ENCODE data around the gene ME3. TPM values are rescaled to one million over a fixed set of nuclear protein-coding genes. Genes with fewer than 3 reads are reported as not detected.

ME3 gene
- total and polyA plus RNA-seq, 11 donors: 11.3 to 51.5 (median 31.3) TPM

DNA sequence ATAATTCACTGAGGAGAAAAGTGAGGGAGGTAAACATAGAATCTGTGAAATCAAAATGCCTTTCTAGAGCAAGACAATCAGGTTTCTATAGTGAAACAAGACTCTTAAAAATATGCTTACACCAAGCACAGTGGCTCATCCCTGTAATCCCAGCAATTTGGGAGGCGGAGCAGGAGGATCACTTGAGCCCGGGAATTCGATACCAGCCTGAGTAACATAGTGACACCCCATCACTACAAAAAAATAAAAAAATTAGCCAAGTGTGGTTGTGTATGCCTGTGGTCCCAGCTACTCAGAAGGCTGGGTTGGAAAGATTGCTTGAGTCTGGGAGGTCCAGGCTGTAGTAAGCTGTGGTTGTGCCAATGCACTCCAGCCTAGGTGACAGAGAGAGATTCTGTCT lies 43.2 kb upstream of the ME3 start:
- no peak overlapping the region for H3K27ac ChIP-seq
- no peak for TF ChIP-seq POLR2A (IDR thresholded peaks at IDR 0.05)
- TF ChIP-seq, protein P1, sequence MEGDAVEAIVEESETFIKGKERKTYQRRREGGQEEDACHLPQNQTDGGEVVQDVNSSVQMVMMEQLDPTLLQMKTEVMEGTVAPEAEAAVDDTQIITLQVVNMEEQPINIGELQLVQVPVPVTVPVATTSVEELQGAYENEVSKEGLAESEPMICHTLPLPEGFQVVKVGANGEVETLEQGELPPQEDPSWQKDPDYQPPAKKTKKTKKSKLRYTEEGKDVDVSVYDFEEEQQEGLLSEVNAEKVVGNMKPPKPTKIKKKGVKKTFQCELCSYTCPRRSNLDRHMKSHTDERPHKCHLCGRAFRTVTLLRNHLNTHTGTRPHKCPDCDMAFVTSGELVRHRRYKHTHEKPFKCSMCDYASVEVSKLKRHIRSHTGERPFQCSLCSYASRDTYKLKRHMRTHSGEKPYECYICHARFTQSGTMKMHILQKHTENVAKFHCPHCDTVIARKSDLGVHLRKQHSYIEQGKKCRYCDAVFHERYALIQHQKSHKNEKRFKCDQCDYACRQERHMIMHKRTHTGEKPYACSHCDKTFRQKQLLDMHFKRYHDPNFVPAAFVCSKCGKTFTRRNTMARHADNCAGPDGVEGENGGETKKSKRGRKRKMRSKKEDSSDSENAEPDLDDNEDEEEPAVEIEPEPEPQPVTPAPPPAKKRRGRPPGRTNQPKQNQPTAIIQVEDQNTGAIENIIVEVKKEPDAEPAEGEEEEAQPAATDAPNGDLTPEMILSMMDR (IDR thresholded peaks at IDR 0.05): no peak
- no peak overlapping the region for H3K4me3 ChIP-seq
- DNase-seq (no peak), ATAC-seq (no peak)
- H3K36me3 ChIP-seq: no peaks in the 10 kb centered on the region
- H3K9me3 ChIP-seq: no peaks in the 10 kb centered on the region
- no peaks in the 10 kb centered on the region for H3K27me3 ChIP-seq
- peaks cover 0 to 7% (median 0%) of the 10 kb centered on the region in 12 donors for H3K4me1 ChIP-seq
- 76 to 84% (median 79%) methylated on average over 3 of the region's 3 CpGs for WGBS, 4 donors
- intact Hi-C loops (cut with DNase I): no loop called here

DNA sequence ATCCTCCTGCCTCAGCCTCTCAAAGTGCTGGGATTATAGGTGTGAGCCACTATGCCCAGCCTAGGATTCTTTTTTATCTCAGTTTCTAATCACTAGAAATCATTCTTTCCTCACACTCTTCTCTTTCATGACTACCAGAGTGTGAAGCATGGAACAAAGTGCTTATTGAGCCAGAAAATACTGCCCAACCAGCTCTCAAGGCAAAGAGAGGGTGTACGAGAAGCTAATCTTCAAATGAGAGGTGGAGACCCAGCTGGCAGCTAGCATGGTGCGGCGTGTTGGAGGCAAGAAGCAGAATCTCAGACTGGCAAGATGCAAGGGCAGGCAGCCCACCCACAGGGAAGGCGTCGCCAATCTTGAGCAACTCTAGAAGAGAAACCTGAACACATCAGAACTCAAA lies 41.1 kb upstream of the ME3 start:
- DNase-seq (no peak), ATAC-seq (no peak)
- peaks cover 0 to 7% (median 0%) of the 10 kb centered on the region in 12 donors for H3K9me3 ChIP-seq
- H3K36me3 ChIP-seq: no peaks in the 10 kb centered on the region
- H3K4me1 ChIP-seq: peaks cover 0 to 7% (median 0%) of the 10 kb centered on the region in 12 donors
- WGBS, 4 donors: 91 to 100% (median 94%) methylated on average over 5 of the region's 5 CpGs
- no peaks in the 10 kb centered on the region for H3K27me3 ChIP-seq
- TF ChIP-seq POLR2A (IDR thresholded peaks at IDR 0.05): no peak
- TF ChIP-seq, protein P1 (IDR thresholded peaks at IDR 0.05): no peak
- H3K27ac ChIP-seq: no peak overlapping the region
- no peak overlapping the region for H3K4me3 ChIP-seq
- intact Hi-C loops (cut with DNase I): no loop called here

DNA sequence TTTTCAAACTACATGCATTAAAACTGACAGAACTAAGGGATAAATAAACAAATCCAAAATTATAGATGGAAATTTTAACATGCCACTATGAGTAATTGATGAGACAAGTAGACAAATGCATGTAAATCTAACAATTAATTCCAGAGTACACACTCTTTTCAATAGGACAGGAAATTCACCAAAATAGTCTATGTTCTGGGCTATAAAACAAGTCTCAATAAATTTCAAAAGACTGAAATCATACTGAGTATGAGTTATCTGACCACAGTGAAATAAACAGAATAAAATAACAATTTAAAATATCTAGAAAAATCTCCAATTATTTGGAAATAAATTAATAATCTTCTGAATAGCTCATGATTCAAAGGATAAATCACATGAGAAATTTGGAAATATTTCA lies 38.5 kb upstream of the ME3 start:
- DNase-seq: no peak

DNA sequence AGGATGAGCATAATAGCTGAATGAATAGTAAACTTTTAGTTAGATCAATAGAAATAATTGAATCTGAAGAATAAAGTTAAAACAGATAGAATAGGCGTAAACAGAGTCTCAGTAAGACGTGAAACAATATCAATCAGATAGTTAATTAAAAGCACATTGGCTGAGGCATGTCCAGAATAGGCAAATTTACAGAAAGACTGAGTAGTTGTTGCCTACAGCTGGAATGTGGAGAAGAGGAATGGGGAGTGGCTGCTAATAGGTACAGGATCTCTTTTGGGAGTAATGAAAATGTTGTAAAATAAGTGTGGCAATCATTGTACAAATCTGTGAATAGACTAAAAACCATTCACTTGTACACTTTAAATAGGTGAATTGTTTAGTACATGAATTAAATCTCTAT lies 36.3 kb upstream of the ME3 start:
- H3K27me3 ChIP-seq: no peaks in the 10 kb centered on the region
- TF ChIP-seq, protein P1 (IDR thresholded peaks at IDR 0.05): no peak
- TF ChIP-seq POLR2A (IDR thresholded peaks at IDR 0.05): no peak
- no peak overlapping the region for H3K4me3 ChIP-seq
- no peak for DNase-seq
- 87 to 94% (median 92%) methylated on average over 2 of the region's 2 CpGs for WGBS, 4 donors
- ATAC-seq: no peak
- H3K36me3 ChIP-seq: no peaks in the 10 kb centered on the region
- intact Hi-C loops (cut with DNase I): no loop called here
- H3K27ac ChIP-seq: no peak overlapping the region
- no peaks in the 10 kb centered on the region for H3K4me1 ChIP-seq
- peaks cover 0 to 7% (median 0%) of the 10 kb centered on the region in 12 donors for H3K9me3 ChIP-seq

More for the DNA sequence above, 38.5 kb upstream of the ME3 start:
- peaks cover 0 to 7% (median 0%) of the 10 kb centered on the region in 12 donors for H3K9me3 ChIP-seq
- TF ChIP-seq, protein P1 (IDR thresholded peaks at IDR 0.05): no peak
- no peak for TF ChIP-seq POLR2A (IDR thresholded peaks at IDR 0.05)
- no peak overlapping the region for H3K4me3 ChIP-seq
- no peaks in the 10 kb centered on the region for H3K36me3 ChIP-seq
- no peak overlapping the region for H3K27ac ChIP-seq
- no peaks in the 10 kb centered on the region for H3K27me3 ChIP-seq
- ATAC-seq: no peak
- peaks cover 0 to 4% (median 0%) of the 10 kb centered on the region in 12 donors for H3K4me1 ChIP-seq
- intact Hi-C loops (cut with DNase I): no loop called here
